HCT116 (cell line): Measurements from ENCODE around the gene GATAD2B. TPM values are rescaled to one million over a fixed set of nuclear protein-coding genes. Genes with fewer than 3 reads are reported as not detected.

Experiments
- ATAC-seq: fragments of 200-7000 bp; cut with Tn5 transposase; 2 replicates; pipeline ENCODE4 v1.9.1; 2020; ENCODE audit warnings: mild to moderate bottlenecking, moderate library complexity
- BruUV-seq: library from RNA; stranded (reverse); fragments of 400-500 nt; replicated peaks from 2 replicates; lab custom pipeline; 2021; lab: Mats Ljungman, UMichigan
- CTCF ChIA-PET: fragments of 300-600 bp; sonication (Branson Sonifier 250); formaldehyde crosslinking; loops from one replicate; lab custom pipeline; 2021; ENCODE audit warnings: antibody characterized with exemption; lab: Charles Lee
- POLR2A ChIA-PET: fragments of 300-600, 350-600 bp; sonication (Branson Sonifier 250); formaldehyde crosslinking; loops from one replicate; lab custom pipeline; 2021; ENCODE audit warnings: antibody characterized with exemption; lab: Charles Lee
- RAD21 ChIA-PET, 2 experiments: fragments of 300-600 bp; sonication (Branson Sonifier 250); formaldehyde crosslinking; loops; one replicate each; lab custom pipeline; 2023; ENCODE audit warnings: low total read pairs in 2 of 2; ENCODE audit not compliant: uncharacterized antibody in 2 of 2, unreplicated experiment in 2 of 2, low non-redundant PET in 1 of 2; lab: Charles Lee
- DNase-seq: peaks from one replicate; pipeline ENCODE4 v3.0.0-alpha.2; 2010; ENCODE audit warnings: low read depth, low spot score
- H2AFZ ChIP-seq: fragments of 200-600 bp; shearing (Covaris generic), sonication (generic); 2 replicates; pipeline ENCODE4 v1.6.1; 2017; ENCODE audit warnings: low read depth, mixed run types, mixed read lengths, antibody characterized with exemption, low read length; ENCODE audit not compliant: poor library complexity, severe bottlenecking
- H3K27ac ChIP-seq: 2 replicates; pipeline ENCODE4 v1.5.1; 2012; ENCODE audit warnings: low read depth, low read length
- H3K27me3 ChIP-seq: fragments of 200-600 bp; sonication (generic); 2 replicates; pipeline ENCODE4 v1.6.1; 2016; ENCODE audit warnings: mixed run types, low read length, mixed read lengths; ENCODE audit not compliant: insufficient read depth
- H3K36me3 ChIP-seq, 2 experiments: fragments of 200-500 bp in 1 of 2; fragments of 200-600 bp in 1 of 2; sonication (Bioruptor generic) in 1 of 2; sonication (generic) in 1 of 2; 2 replicates each; pipeline versions ENCODE4 v1.5.1 to v1.6.1; 2014 to 2016; ENCODE audit warnings: low read length in 2 of 2, inconsistent platforms in 1 of 2, mixed read lengths in 1 of 2, mixed run types in 1 of 2; ENCODE audit not compliant: insufficient read depth in 2 of 2, control insufficient read depth in 1 of 2
- H3K4me1 ChIP-seq, 2 experiments: fragments of 200-600 bp in 1 of 2; sonication (generic) in 1 of 2; 2 replicates each; pipeline versions ENCODE4 v1.5.1 to v1.6.1; 2012 to 2017; ENCODE audit warnings: low read length in 2 of 2, inconsistent platforms in 1 of 2, mild to moderate bottlenecking in 1 of 2, mixed read lengths in 1 of 2, mixed run types in 1 of 2, moderate library complexity in 1 of 2; ENCODE audit not compliant: insufficient read depth in 2 of 2, control insufficient read depth in 1 of 2
- H3K4me2 ChIP-seq: fragments of 200-600 bp; sonication (generic); 2 replicates; pipeline ENCODE4 v1.6.1; 2017; ENCODE audit warnings: mixed run types, low read length, mixed read lengths
- H3K4me3 ChIP-seq, 2 experiments: fragments of 200-600 bp in 1 of 2; sonication (generic) in 1 of 2; replicated peaks in 1 of 2; 2 replicates each; pipeline ENCODE4 v1.5.1; 2011 to 2016; ENCODE audit warnings: low read length in 2 of 2, control low read depth in 1 of 2, low read depth in 1 of 2, mild to moderate bottlenecking in 1 of 2, mixed read lengths in 1 of 2, mixed run types in 1 of 2
- H3K79me2 ChIP-seq: fragments of 200-600 bp; sonication (generic); 2 replicates; pipeline ENCODE4 v1.6.1; 2017; ENCODE audit warnings: mild to moderate bottlenecking, mixed run types, low read length, moderate library complexity, mixed read lengths; ENCODE audit not compliant: insufficient read depth
- H3K9ac ChIP-seq: fragments of 200-600 bp; sonication (generic); 2 replicates; pipeline ENCODE4 v1.6.1; 2016; ENCODE audit warnings: low read length, mixed read lengths
- H3K9me2 ChIP-seq: fragments of 200-600 bp; sonication (generic), shearing (Covaris generic); 2 replicates; pipeline ENCODE4 v1.6.1; 2017; ENCODE audit warnings: mixed run types, mild to moderate bottlenecking, moderate library complexity; ENCODE audit not compliant: insufficient read depth
- H3K9me3 ChIP-seq, 2 experiments: fragments of 200-500 bp in 1 of 2; fragments of 200-600 bp in 1 of 2; sonication (Bioruptor generic) in 1 of 2; sonication (generic) in 1 of 2; 2 replicates each; pipeline ENCODE4 v1.6.1; 2014 to 2017; ENCODE audit warnings: low read length in 2 of 2, mixed read lengths in 2 of 2, inconsistent platforms in 1 of 2, low read depth in 1 of 2, mild to moderate bottlenecking in 1 of 2, mixed run types in 1 of 2, moderate library complexity in 1 of 2; ENCODE audit not compliant: control insufficient read depth in 1 of 2, insufficient read depth in 1 of 2
- H4K20me1 ChIP-seq: fragments of 200-600 bp; sonication (generic), shearing (Covaris generic); 2 replicates; pipeline ENCODE4 v1.6.1; 2017; ENCODE audit warnings: mixed run types, mild to moderate bottlenecking, moderate library complexity; ENCODE audit not compliant: insufficient read depth
- CBX3 ChIP-seq: IDR thresholded peaks from 2 replicates; pipeline ENCODE4 v1.6.1; 2012; ENCODE audit warnings: low read depth
- CEBPB ChIP-seq: IDR thresholded peaks from 2 replicates; pipeline ENCODE4 v1.6.1; 2012; ENCODE audit warnings: low read depth
- EGR1 ChIP-seq: IDR thresholded peaks from 2 replicates; pipeline ENCODE4 v1.6.1; 2012; ENCODE audit warnings: low read depth
- EZH2 ChIP-seq: fragments of 200-600 bp; sonication (generic); IDR thresholded peaks from 2 replicates; pipeline ENCODE4 v1.6.1; 2017; ENCODE audit warnings: antibody characterized with exemption, mixed run types
- FOSL1 ChIP-seq: IDR thresholded peaks from 2 replicates; pipeline ENCODE4 v1.6.1; 2012; ENCODE audit warnings: low read depth
- POLR2A ChIP-seq: IDR thresholded peaks from 2 replicates; pipeline ENCODE4 v1.7.0; 2011; ENCODE audit warnings: borderline replicate concordance; ENCODE audit not compliant: insufficient read depth, insufficient read length; ENCODE audit errors: extremely low read depth
- POLR2AphosphoS5 ChIP-seq: IDR thresholded peaks from 2 replicates; pipeline ENCODE4 v1.6.1; 2011; ENCODE audit warnings: mild to moderate bottlenecking, low read depth, low read length, moderate library complexity
- SIN3A ChIP-seq: IDR thresholded peaks from 2 replicates; pipeline ENCODE4 v1.6.1; 2012; ENCODE audit warnings: low read depth
- SRF ChIP-seq: IDR thresholded peaks from 2 replicates; pipeline ENCODE4 v1.6.1; 2012; ENCODE audit warnings: low read depth
- TCF7L2 ChIP-seq: IDR thresholded peaks from 2 replicates; pipeline ENCODE4 v1.7.0; 2011; ENCODE audit warnings: borderline replicate concordance, inconsistent platforms; ENCODE audit not compliant: insufficient read depth, insufficient read length; ENCODE audit errors: extremely low read depth
- ZNF274 ChIP-seq: fragments of 200-500 bp; sonication (Bioruptor generic); IDR thresholded peaks from 2 replicates; pipeline ENCODE4 v1.6.1; 2014; ENCODE audit warnings: mild to moderate bottlenecking, low read depth, low read length, inconsistent platforms
- intact Hi-C: fragments of 100-400 bp; cut with micrococcal nuclease; formaldehyde crosslinking; loops from 2 replicates; pipeline ENCODE4 v1.10.0; 2022
- total RNA-seq: library from RNA; stranded (reverse); gene quantifications from one replicate; pipeline ENCODE4 v1.2.1, GENCODE V29; 2021; ENCODE audit not compliant: unreplicated experiment
- TF ChIP-seq, protein P1 (sequence below): IDR thresholded peaks from 2 replicates; pipeline ENCODE4 v1.6.1; 2012
- TF ChIP-seq, protein P2 (sequence below): IDR thresholded peaks from 2 replicates; pipeline ENCODE4 v1.6.1; 2012; ENCODE audit warnings: low read depth
- TF ChIP-seq, protein P3 (sequence below), 3 experiments: fragments of 200-600 bp in 1 of 3; sonication (generic) in 1 of 3; IDR thresholded peaks in 2 of 3; conservative IDR thresholded peaks in 1 of 3; 2 replicates each; pipeline ENCODE4 v1.5.1; 2012 to 2017; ENCODE audit warnings: low read depth in 2 of 3, low read length in 2 of 3, antibody characterized with exemption in 1 of 3, borderline replicate concordance in 1 of 3, control low read depth in 1 of 3, mild to moderate bottlenecking in 1 of 3, mixed read lengths in 1 of 3, mixed run types in 1 of 3, moderate library complexity in 1 of 3; ENCODE audit not compliant: insufficient read depth in 1 of 3

Gene GATAD2B
- total RNA-seq, 1 experiment from 2014 or later, result 50.2 TPM

DNA sequence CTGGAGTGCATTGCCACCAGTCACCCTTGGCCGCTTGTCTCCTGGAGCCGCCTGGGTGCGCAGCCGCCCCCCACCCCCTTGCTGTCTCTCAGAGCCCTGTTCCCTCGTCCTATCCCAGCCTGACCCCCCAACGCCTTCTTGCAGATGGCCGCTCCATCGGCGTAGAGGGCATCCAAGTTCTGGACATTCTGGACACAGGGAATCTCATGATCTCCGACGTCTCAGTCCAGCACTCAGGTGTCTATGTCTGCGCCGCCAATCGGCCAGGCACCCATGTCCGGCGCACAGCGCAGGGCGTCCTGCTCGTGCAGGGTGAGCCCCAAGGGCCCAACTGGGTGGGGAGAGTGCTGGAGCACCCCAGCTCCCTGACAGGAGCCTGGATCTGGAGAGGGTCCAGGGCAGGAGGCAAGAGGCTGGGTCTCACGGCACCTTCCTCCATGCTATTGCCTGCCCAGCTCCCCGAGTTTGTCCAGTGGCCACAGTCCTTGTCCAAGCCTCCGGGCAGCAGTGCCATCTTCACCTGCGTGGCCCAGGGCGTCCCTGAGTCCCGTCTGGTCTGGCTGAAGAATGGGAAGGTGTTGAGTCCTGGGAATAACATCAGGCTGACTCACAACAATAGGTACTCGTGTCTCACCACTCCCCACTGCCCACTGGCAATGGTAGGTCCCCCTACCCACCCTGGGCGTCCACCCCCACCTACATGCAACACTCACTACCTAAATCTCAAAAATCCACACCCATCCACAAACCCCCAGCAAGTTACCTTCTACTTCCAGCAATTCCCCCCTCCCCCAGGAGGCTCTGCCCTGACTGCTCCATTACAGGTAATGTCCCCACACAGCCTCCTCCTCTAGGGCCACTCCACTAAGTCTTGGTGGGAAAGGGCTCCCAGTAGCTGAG is 123.0 kb downstream of the GATAD2B start:
- no peaks in the 10 kb centered on the region for H3K79me2 ChIP-seq
- ChIA-PET RAD21 (no interaction called here), CTCF (interaction anchor here (1.7 kb wide), 1 partner anchor 167 kb away, joined by 4 read pairs; the partner anchor contains the start of gene CREB3L4), POLR2A (interaction anchor here (1.6 kb wide), 1 partner anchor 190 kb away, joined by 5 read pairs; no protein-coding TSS in a partner anchor)
- no peak overlapping the region for H3K9ac ChIP-seq
- H2AFZ ChIP-seq, result no peak overlapping the region
- no peaks in the 10 kb centered on the region for H3K9me2 ChIP-seq
- H3K4me3 ChIP-seq, result no peak overlapping the region
- ATAC-seq, result no peak
- H3K4me2 ChIP-seq, result no peak overlapping the region
- no TSS peak for BruUV-seq
- H3K27me3 ChIP-seq, result no peaks in the 10 kb centered on the region
- no peaks in the 10 kb centered on the region for H3K9me3 ChIP-seq
- no peak overlapping the region for H3K27ac ChIP-seq
- no peaks in the 10 kb centered on the region for H3K36me3 ChIP-seq
- intact Hi-C loops, result loop anchor here (5.0 kb wide), 1 partner anchor 167 kb away; the partner anchor contains the start of gene CREB3L4
- TF ChIP-seq POLR2AphosphoS5 (no peak), EGR1 (no peak), SIN3A (no peak), CBX3 (no peak), ZNF274 (no peak), SRF (no peak), EZH2 (no peak), TCF7L2 (no peak), FOSL1 (no peak), POLR2A (no peak), CEBPB (no peak)
- TF ChIP-seq, protein P1, sequence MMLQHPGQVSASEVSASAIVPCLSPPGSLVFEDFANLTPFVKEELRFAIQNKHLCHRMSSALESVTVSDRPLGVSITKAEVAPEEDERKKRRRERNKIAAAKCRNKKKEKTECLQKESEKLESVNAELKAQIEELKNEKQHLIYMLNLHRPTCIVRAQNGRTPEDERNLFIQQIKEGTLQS, result no peak
- TF ChIP-seq, protein P2, sequence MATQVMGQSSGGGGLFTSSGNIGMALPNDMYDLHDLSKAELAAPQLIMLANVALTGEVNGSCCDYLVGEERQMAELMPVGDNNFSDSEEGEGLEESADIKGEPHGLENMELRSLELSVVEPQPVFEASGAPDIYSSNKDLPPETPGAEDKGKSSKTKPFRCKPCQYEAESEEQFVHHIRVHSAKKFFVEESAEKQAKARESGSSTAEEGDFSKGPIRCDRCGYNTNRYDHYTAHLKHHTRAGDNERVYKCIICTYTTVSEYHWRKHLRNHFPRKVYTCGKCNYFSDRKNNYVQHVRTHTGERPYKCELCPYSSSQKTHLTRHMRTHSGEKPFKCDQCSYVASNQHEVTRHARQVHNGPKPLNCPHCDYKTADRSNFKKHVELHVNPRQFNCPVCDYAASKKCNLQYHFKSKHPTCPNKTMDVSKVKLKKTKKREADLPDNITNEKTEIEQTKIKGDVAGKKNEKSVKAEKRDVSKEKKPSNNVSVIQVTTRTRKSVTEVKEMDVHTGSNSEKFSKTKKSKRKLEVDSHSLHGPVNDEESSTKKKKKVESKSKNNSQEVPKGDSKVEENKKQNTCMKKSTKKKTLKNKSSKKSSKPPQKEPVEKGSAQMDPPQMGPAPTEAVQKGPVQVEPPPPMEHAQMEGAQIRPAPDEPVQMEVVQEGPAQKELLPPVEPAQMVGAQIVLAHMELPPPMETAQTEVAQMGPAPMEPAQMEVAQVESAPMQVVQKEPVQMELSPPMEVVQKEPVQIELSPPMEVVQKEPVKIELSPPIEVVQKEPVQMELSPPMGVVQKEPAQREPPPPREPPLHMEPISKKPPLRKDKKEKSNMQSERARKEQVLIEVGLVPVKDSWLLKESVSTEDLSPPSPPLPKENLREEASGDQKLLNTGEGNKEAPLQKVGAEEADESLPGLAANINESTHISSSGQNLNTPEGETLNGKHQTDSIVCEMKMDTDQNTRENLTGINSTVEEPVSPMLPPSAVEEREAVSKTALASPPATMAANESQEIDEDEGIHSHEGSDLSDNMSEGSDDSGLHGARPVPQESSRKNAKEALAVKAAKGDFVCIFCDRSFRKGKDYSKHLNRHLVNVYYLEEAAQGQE, result no peak
- TF ChIP-seq, protein P3, sequence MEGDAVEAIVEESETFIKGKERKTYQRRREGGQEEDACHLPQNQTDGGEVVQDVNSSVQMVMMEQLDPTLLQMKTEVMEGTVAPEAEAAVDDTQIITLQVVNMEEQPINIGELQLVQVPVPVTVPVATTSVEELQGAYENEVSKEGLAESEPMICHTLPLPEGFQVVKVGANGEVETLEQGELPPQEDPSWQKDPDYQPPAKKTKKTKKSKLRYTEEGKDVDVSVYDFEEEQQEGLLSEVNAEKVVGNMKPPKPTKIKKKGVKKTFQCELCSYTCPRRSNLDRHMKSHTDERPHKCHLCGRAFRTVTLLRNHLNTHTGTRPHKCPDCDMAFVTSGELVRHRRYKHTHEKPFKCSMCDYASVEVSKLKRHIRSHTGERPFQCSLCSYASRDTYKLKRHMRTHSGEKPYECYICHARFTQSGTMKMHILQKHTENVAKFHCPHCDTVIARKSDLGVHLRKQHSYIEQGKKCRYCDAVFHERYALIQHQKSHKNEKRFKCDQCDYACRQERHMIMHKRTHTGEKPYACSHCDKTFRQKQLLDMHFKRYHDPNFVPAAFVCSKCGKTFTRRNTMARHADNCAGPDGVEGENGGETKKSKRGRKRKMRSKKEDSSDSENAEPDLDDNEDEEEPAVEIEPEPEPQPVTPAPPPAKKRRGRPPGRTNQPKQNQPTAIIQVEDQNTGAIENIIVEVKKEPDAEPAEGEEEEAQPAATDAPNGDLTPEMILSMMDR (IDR thresholded peaks at IDR 0.05 in 2 of 3, conservative IDR thresholded peaks at IDR 0.05 in 1 of 3; ENCODE audit: borderline replicate concordance in 1 of 3, insufficient read depth in 1 of 3, low read depth in 2 of 3, low read length in 2 of 3), result no peak
- H4K20me1 ChIP-seq, result no peaks in the 10 kb centered on the region
- DNase-seq, result no peak
- H3K4me1 ChIP-seq, result no peaks in the 10 kb centered on the region
